ENCODE results near the gene CAMTA1.

DNA sequence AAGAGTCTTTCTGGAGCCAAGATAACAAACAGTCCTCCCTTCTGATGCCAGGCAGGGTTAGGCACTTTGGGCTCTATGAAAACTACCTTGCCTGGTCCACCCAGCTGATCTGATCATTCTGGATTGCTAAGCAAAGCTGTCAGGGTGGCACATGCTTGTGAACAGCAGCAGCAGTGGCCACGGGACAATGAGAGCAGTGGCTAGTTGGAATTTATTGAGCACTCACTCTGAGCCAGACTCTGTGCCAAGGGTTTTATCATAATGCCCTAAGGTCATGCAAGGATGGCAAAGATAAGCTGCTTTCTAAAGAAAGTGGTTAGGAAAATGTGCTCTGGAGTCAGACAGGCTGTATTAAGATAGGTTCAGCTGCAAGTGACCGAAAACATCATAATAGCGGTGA, 595.5 kb downstream of the CAMTA1 start:
- no peak for TF ChIP-seq POLR2A (IDR thresholded peaks at IDR 0.05)
- TF ChIP-seq, protein P1, sequence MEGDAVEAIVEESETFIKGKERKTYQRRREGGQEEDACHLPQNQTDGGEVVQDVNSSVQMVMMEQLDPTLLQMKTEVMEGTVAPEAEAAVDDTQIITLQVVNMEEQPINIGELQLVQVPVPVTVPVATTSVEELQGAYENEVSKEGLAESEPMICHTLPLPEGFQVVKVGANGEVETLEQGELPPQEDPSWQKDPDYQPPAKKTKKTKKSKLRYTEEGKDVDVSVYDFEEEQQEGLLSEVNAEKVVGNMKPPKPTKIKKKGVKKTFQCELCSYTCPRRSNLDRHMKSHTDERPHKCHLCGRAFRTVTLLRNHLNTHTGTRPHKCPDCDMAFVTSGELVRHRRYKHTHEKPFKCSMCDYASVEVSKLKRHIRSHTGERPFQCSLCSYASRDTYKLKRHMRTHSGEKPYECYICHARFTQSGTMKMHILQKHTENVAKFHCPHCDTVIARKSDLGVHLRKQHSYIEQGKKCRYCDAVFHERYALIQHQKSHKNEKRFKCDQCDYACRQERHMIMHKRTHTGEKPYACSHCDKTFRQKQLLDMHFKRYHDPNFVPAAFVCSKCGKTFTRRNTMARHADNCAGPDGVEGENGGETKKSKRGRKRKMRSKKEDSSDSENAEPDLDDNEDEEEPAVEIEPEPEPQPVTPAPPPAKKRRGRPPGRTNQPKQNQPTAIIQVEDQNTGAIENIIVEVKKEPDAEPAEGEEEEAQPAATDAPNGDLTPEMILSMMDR (IDR thresholded peaks at IDR 0.05) = no peak
- TF ChIP-seq POLR2AphosphoS5 (IDR thresholded peaks at IDR 0.05; ENCODE audit: insufficient read depth in 1 of 2, low read depth in 1 of 2) = no peak
